Neutrophil (primary cell): ENCODE measurements around the gene CCNT1.
A peak's percentile ranks its signal among the peaks of the same experiment; 100 is the strongest.
"Not testable (repeated sequence)": the region's sequence is repeated elsewhere in the genome, so short reads cannot be mapped to it uniquely, and the experiment has no call there.

Experiments used
- H3K27ac ChIP-seq: fragments of 200-600 bp; sonication (generic); 2 replicates; pipeline ENCODE4 v1.5.1; 2016; ENCODE audit warnings: mild to moderate bottlenecking, moderate library complexity
- H3K27me3 ChIP-seq: fragments of 200-600 bp; sonication (generic); 2 replicates; pipeline ENCODE4 v1.6.0; 2016; ENCODE audit warnings: mild to moderate bottlenecking
- H3K36me3 ChIP-seq: fragments of 200-600 bp; sonication (generic); 2 replicates; pipeline ENCODE4 v1.5.1; 2017
- H3K4me1 ChIP-seq, 2 experiments: fragments of 200-600 bp in 1 of 2; sonication (generic) in 1 of 2; 1 replicate in 1 of 2; 2 replicates in 1 of 2; pipeline versions ENCODE4 v1.5.1 to v1.6.1; 2013 to 2016; ENCODE audit warnings: low read depth in 1 of 2, low read length in 1 of 2, mild to moderate bottlenecking in 1 of 2, moderate library complexity in 1 of 2; ENCODE audit not compliant: control insufficient read depth in 1 of 2, insufficient read depth in 1 of 2
- H3K4me3 ChIP-seq, 2 experiments: fragments of 200-600 bp in 1 of 2; sonication (generic) in 1 of 2; 1 replicate in 1 of 2; 2 replicates in 1 of 2; pipeline ENCODE4 v1.5.1; 2013 to 2016; ENCODE audit warnings: low read depth in 1 of 2, low read length in 1 of 2, mild to moderate bottlenecking in 1 of 2, moderate library complexity in 1 of 2
- H3K9me3 ChIP-seq: fragments of 200-600 bp; sonication (generic); 2 replicates; pipeline ENCODE4 v1.5.1; 2016
- CTCF ChIP-seq: fragments of 200-600 bp; sonication (generic); IDR thresholded peaks from 2 replicates; pipeline ENCODE4 v1.5.1; 2016; ENCODE audit warnings: antibody characterized with exemption

Gene CCNT1

GRCh38 chr12:48728807-48729206 lies 12.3 kb upstream of the CCNT1 start:
- H3K4me3 ChIP-seq: no peak overlapping the region
- no peaks in the 10 kb centered on the region for H3K9me3 ChIP-seq
- no peaks in the 10 kb centered on the region for H3K4me1 ChIP-seq
- peaks cover 3% of the 10 kb centered on the region for H3K27me3 ChIP-seq
- H3K36me3 ChIP-seq: no peaks in the 10 kb centered on the region
- TF ChIP-seq CTCF: no peak
- no peak overlapping the region for H3K27ac ChIP-seq

- H3K27ac ChIP-seq, H3K9me3 ChIP-seq, H3K27me3 ChIP-seq, H3K36me3 ChIP-seq, H3K4me3 ChIP-seq: not testable (repeated sequence)
- peaks cover 12 to 13% of the 10 kb centered on the region in 2 experiments for H3K4me1 ChIP-seq
Measured at GRCh38 chr12:48720737-48721136, 4.2 kb upstream of the CCNT1 start.

- H3K4me3 ChIP-seq, H3K9me3 ChIP-seq, H3K27ac ChIP-seq, H3K36me3 ChIP-seq, H3K27me3 ChIP-seq: not testable (repeated sequence)
- peaks cover 18% of the 10 kb centered on the region in 2 experiments for H3K4me1 ChIP-seq
Measured at GRCh38 chr12:48720171-48720570, 3.7 kb upstream of the CCNT1 start.

- not testable (repeated sequence) for H3K27ac ChIP-seq, H3K9me3 ChIP-seq, H3K36me3 ChIP-seq, H3K4me3 ChIP-seq, H3K27me3 ChIP-seq
- peaks cover 23 to 24% of the 10 kb centered on the region in 2 experiments for H3K4me1 ChIP-seq
Measured at GRCh38 chr12:48719002-48719401, 2.5 kb upstream of the CCNT1 start.

DNA sequence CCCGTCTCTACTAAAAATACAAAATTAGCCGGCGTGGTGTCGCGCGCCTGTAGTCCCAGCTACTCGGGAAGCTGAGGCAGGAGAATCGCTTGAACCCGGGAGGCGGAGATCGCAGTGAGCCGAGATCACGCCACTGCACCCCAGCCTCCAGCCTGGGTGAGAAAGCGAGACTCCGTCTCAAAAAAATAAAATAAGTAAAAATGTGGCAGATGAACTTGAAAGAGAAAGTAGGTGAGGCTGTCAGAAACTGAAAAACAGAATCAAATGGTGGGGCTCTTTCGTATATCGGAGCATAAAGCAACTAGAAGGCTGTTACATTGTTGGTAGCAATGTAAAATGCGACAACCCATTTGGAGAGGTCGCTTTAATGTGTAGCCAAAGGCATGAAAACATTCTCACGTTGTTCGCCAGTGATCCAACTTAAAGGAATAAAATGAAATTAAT lies 767 bp upstream of the CCNT1 start:
- H3K27ac ChIP-seq: peak overlapping the region; percentile 95

GRCh38 chr12:48716168-48716492 lies 377 bp downstream of the CCNT1 start:
- TF ChIP-seq CTCF: no peak
- H3K4me1 ChIP-seq: peaks cover 23 to 24% of the 10 kb centered on the region in 2 experiments

More for the DNA sequence above, 767 bp upstream of the CCNT1 start:
- Histone ChIP-seq H3K27me3 (no peaks in the 10 kb centered on the region), H3K4me1 (peaks cover 23 to 24% of the 10 kb centered on the region in 2 experiments), H3K9me3 (peaks cover 9% of the 10 kb centered on the region), H3K36me3 (peaks cover 14% of the 10 kb centered on the region), H3K4me3 (peak overlapping the region; percentile 83 to 88)
- TF ChIP-seq CTCF: no peak

DNA sequence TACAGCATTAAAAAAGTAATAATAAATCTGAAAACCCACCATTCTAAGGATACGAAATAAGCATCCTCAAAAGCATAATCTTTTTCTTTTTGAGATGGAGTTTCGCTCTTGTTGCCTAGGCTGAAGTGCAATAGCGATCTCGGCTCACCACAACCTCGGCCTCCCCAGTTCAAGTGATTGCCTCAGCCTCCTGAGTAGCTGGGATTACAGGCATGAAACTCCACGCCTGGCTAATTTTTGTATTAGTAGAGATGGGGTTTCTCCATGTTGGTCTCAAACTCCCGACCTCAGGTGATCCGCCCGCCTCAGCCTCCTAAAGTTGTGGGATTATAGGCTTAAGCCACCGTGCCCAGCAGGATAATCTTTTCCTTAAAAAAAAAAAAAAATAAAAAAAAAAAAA lies 4.3 kb downstream of the CCNT1 start:
- Histone ChIP-seq H3K27ac (no peak overlapping the region), H3K36me3 (peaks cover 34% of the 10 kb centered on the region), H3K27me3 (no peaks in the 10 kb centered on the region), H3K4me3 (no peak overlapping the region), H3K9me3 (no peaks in the 10 kb centered on the region), H3K4me1 (peaks cover 19% of the 10 kb centered on the region in 2 experiments)
- no peak for TF ChIP-seq CTCF

More at GRCh38 chr12:48716168-48716492, 377 bp downstream of the CCNT1 start:
- peaks cover 9% of the 10 kb centered on the region for H3K9me3 ChIP-seq
- peak overlapping the region; percentile 95 for H3K27ac ChIP-seq
- H3K4me3 ChIP-seq: peak overlapping the region; percentile 83 to 88
- H3K27me3 ChIP-seq: no peaks in the 10 kb centered on the region
- peaks cover 17% of the 10 kb centered on the region for H3K36me3 ChIP-seq

GRCh38 chr12:48698822-48699221 lies 17.7 kb downstream of the CCNT1 start:
- not testable (repeated sequence) for H3K27me3 ChIP-seq, H3K9me3 ChIP-seq, H3K27ac ChIP-seq, H3K4me1 ChIP-seq, H3K4me3 ChIP-seq
- H3K36me3 ChIP-seq: peaks cover 71% of the 10 kb centered on the region
